Endothelial cell (in vitro differentiated cells): Measurements from ENCODE around the gene ZFP64. TPM values are rescaled to one million over a fixed set of nuclear protein-coding genes. Genes with fewer than 3 reads are reported as not detected.
"Not testable (repeated sequence)": the region's sequence is repeated elsewhere in the genome, so short reads cannot be mapped to it uniquely, and the experiment has no call there.

ENCODE experiments used
- DNase-seq: peaks from one replicate; pipeline ENCODE4 v3.0.0; 2021; ENCODE audit warnings: low spot score
- H3K27ac Mint-ChIP-seq: one replicate; pipeline ENCODE4 v1.8.0; 2021; ENCODE audit warnings: mixed read lengths, inconsistent platforms; ENCODE audit not compliant: unreplicated experiment
- H3K27me3 Mint-ChIP-seq: one replicate; pipeline ENCODE4 v1.8.0; 2021; ENCODE audit warnings: mild to moderate bottlenecking, moderate library complexity, mixed read lengths, inconsistent platforms; ENCODE audit not compliant: unreplicated experiment
- H3K36me3 Mint-ChIP-seq: one replicate; pipeline ENCODE4 v1.8.0; 2021; ENCODE audit warnings: mild to moderate bottlenecking, low read depth, mixed read lengths, inconsistent platforms; ENCODE audit not compliant: unreplicated experiment
- H3K4me1 Mint-ChIP-seq: one replicate; pipeline ENCODE4 v1.8.0; 2021; ENCODE audit warnings: mild to moderate bottlenecking, mixed read lengths, inconsistent platforms; ENCODE audit not compliant: unreplicated experiment
- H3K4me3 Mint-ChIP-seq: one replicate; pipeline ENCODE4 v1.8.0; 2021; ENCODE audit warnings: mild to moderate bottlenecking, mixed read lengths, inconsistent platforms; ENCODE audit not compliant: unreplicated experiment
- H3K9me3 Mint-ChIP-seq: one replicate; pipeline ENCODE4 v1.8.0; 2021; ENCODE audit warnings: mixed read lengths, inconsistent platforms; ENCODE audit not compliant: unreplicated experiment
- total RNA-seq: library from RNA; stranded (reverse); fragmentation: NEBNext Ultra II Directional; extraction: Animal tissue kit (Norgen Biotek cat#: 25700); gene quantifications from one replicate; pipeline ENCODE4 v1.2.1, GENCODE V29; 2021; ENCODE audit not compliant: unreplicated experiment
- TF ChIP-seq, protein P1 (sequence below): fragments of 200-600 bp; sonication (generic); IDR thresholded peaks from one replicate; pipeline ENCODE4 v1.5.0; 2021; ENCODE audit warnings: antibody characterized with exemption; ENCODE audit not compliant: unreplicated experiment

ZFP64 gene
- total RNA-seq, 1 donor from 2014 or later, result 26.3 TPM

DNA sequence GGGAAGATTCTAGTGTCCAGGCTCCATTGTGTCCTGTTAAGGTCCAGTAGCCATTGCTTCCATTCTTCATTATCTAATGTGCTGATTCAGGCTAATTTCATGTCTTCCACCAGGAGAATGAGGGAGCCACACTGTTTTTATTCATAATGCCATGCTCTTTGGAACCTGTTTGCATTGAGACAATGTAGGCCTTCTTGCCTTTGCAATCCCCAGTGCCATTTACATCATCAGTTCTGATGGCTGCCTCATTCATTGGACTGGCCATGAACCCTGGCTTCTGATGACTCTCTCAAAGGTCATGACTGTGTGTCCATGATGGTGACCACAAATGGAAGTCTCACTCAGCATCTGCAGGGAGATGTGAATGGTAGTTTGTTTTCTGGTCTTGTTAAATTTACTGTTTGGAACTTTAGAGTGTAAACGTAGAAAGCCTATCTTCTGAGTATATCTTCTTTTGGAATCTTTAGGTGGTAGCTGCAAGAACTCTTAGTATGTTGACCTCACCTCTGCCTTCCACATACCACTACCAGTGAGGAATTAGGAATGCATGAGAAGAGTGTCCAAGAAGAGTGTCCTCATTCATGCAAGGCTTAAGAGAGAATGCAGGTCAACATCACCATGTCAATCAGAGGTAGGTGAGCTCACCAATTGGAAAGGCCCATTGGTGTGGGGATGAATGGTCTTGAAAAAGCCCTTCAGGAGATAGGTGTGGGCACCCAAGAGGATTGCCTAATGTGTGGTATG lies 42.9 kb upstream of the ZFP64 start:
- DNase-seq, result no peak
- TF ChIP-seq, protein P1, sequence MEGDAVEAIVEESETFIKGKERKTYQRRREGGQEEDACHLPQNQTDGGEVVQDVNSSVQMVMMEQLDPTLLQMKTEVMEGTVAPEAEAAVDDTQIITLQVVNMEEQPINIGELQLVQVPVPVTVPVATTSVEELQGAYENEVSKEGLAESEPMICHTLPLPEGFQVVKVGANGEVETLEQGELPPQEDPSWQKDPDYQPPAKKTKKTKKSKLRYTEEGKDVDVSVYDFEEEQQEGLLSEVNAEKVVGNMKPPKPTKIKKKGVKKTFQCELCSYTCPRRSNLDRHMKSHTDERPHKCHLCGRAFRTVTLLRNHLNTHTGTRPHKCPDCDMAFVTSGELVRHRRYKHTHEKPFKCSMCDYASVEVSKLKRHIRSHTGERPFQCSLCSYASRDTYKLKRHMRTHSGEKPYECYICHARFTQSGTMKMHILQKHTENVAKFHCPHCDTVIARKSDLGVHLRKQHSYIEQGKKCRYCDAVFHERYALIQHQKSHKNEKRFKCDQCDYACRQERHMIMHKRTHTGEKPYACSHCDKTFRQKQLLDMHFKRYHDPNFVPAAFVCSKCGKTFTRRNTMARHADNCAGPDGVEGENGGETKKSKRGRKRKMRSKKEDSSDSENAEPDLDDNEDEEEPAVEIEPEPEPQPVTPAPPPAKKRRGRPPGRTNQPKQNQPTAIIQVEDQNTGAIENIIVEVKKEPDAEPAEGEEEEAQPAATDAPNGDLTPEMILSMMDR, result no peak
- no peak overlapping the region for H3K27ac Mint-ChIP-seq
- H3K9me3 Mint-ChIP-seq, result no peaks in the 10 kb centered on the region
- H3K4me1 Mint-ChIP-seq, result peaks cover 2% of the 10 kb centered on the region
- H3K36me3 Mint-ChIP-seq, result no peaks in the 10 kb centered on the region
- H3K4me3 Mint-ChIP-seq, result no peak overlapping the region
- H3K27me3 Mint-ChIP-seq, result no peaks in the 10 kb centered on the region

DNA sequence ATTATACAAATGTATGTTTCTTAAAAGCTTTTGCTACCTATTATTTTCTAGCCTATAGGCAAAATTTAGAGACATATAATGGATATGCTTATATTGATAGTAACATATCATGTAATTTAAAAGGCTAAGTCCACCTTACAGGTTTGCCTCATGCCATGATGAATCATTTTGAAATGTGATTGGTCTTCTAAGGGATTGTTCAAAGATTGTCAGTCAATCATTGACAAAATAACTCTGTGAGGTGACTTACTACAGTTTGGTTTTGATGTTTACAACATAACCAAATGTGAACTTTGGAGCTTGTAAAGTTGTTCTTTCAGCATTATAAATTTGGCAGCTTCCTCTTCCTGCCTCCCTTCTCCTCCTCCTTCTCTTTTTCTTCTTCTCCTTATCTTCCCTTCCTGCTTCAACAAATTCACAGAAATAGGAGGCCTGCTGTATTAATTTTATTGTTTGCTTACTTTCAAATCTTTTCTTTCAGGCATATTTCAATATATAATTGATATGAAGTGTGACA lies 39.7 kb upstream of the ZFP64 start:
- H3K4me3 Mint-ChIP-seq, result no peak overlapping the region
- H3K27ac Mint-ChIP-seq, result no peak overlapping the region
- no peaks in the 10 kb centered on the region for H3K36me3 Mint-ChIP-seq
- H3K27me3 Mint-ChIP-seq, result peaks cover 2% of the 10 kb centered on the region
- TF ChIP-seq, protein P1, result no peak
- peaks cover 2% of the 10 kb centered on the region for H3K4me1 Mint-ChIP-seq
- no peak for DNase-seq
- no peaks in the 10 kb centered on the region for H3K9me3 Mint-ChIP-seq

DNA sequence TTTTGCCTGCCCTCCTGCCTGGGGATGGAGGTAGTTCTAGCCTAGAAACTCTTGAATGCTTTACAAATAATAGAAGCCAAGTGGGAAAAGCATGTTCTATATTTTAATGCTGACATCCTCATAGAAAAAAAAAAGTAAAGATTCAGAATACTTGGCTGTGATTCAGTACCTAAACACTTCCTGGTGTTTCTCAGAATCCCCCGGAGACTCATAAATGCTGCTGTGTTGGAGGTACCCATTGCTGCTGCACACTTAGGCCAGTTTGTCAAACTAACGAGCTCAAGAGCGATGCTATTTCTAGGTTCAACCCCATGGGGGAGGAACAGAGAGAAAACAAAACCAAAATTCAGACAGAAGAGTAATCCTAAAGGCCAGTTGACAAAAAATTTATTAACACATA lies 38.8 kb upstream of the ZFP64 start:
- H3K36me3 Mint-ChIP-seq, result no peaks in the 10 kb centered on the region
- TF ChIP-seq, protein P1, result no peak
- H3K27ac Mint-ChIP-seq, result no peak overlapping the region
- no peak overlapping the region for H3K4me3 Mint-ChIP-seq
- H3K9me3 Mint-ChIP-seq, result no peaks in the 10 kb centered on the region
- H3K4me1 Mint-ChIP-seq, result peaks cover 2% of the 10 kb centered on the region
- H3K27me3 Mint-ChIP-seq, result peaks cover 2% of the 10 kb centered on the region
- DNase-seq, result no peak

DNA sequence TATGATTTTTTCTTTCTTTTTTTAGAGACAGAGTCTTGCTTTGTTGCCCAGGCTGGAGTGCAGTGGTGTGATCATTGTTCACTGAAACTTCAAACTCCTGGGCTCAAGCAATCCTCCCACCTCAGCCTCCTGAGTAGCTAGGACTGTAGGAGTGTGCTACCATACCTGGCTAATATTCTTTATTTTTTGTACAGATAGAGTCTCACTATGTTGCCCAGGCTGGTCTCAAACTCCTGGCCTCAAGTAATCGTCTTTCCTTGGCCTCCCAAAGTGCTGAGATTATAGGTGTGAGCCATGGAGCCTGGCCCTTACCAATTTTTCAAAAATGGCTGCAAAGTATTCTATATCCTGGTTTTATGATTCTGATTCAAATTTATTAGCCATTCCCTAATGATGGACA lies 37.8 kb upstream of the ZFP64 start:
- not testable (repeated sequence) for DNase-seq, H3K27ac Mint-ChIP-seq, H3K27me3 Mint-ChIP-seq, H3K4me1 Mint-ChIP-seq, H3K9me3 Mint-ChIP-seq, H3K4me3 Mint-ChIP-seq, H3K36me3 Mint-ChIP-seq

DNA sequence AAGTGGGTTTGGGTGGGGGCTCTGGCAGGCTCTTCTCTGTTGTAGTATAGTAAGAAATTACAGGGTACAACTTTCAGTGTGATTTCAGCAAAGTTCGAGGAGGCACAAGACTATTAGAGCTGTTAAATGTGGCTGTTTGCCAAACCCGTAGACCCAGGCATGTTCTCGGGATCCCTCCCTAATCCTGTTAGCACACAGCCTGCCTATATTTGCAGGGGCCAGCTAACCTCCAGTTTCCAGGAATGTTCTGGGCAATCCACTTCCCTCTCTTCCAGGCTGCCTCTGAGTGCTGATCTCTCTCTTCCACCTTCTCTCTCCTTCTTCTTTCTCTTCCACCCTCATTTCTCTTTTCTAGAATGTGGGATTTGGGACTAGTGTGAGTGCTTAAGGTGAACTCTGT lies 34.8 kb upstream of the ZFP64 start:
- Mint-ChIP-seq H3K27ac (no peak overlapping the region), H3K4me1 (peaks cover under 1% of the 10 kb centered on the region), H3K27me3 (peaks cover 2% of the 10 kb centered on the region), H3K9me3 (peaks cover 5% of the 10 kb centered on the region), H3K4me3 (no peak overlapping the region), H3K36me3 (peaks cover 4% of the 10 kb centered on the region)
- DNase-seq, result no peak
- TF ChIP-seq, protein P1, result no peak
